SK-N-SH treated with all-trans-retinoic acid at 6 μM for 48 hours (cell line): ENCODE results near the gene ZKSCAN1.
"Not testable (repeated sequence)": the region's sequence is repeated elsewhere in the genome, so short reads cannot be mapped to it uniquely, and the experiment has no call there.

Experiments used
- ATAC-seq: fragments of 200-7000 bp; cut with Tn5 transposase; 3 replicates; pipeline ENCODE4 v1.9.1; 2020; ENCODE audit warnings: mild to moderate bottlenecking, moderate library complexity
- BACH2 ChIP-seq: fragments of 250-450 bp; sonication (Bioruptor Pico); IDR thresholded peaks from 2 replicates; pipeline ENCODE4 v1.9.0; 2021; ENCODE audit warnings: mild to moderate bottlenecking, borderline replicate concordance
- CSDC2 ChIP-seq: fragments of 250-450 bp; sonication (Bioruptor Pico); IDR thresholded peaks from 2 replicates; pipeline ENCODE4 v1.5.0; 2020; ENCODE audit warnings: mild to moderate bottlenecking, moderate library complexity
- CSRNP3 ChIP-seq: fragments of 250-450 bp; sonication (Bioruptor Pico); IDR thresholded peaks from 2 replicates; pipeline ENCODE4 v1.5.1; 2021; ENCODE audit warnings: mild to moderate bottlenecking, moderate library complexity
- ESRRG ChIP-seq: fragments of 250-450 bp; sonication (Bioruptor Pico); IDR thresholded peaks from 2 replicates; pipeline ENCODE4 v1.6.1; 2021; ENCODE audit warnings: mild to moderate bottlenecking
- GLIS3 ChIP-seq: fragments of 250-450 bp; sonication (Bioruptor Pico); IDR thresholded peaks from 2 replicates; pipeline ENCODE4 v1.5.0; 2020; ENCODE audit warnings: mild to moderate bottlenecking, moderate library complexity
- OSR1 ChIP-seq: fragments of 250-450 bp; sonication (Bioruptor Pico); IDR thresholded peaks from 2 replicates; pipeline ENCODE4 v1.8.0; 2022; ENCODE audit warnings: moderate library complexity, mild to moderate bottlenecking, inconsistent platforms
- RARB ChIP-seq: fragments of 250-450 bp; sonication (Bioruptor Pico); IDR thresholded peaks from 2 replicates; pipeline ENCODE4 v1.8.0; 2021; ENCODE audit warnings: mild to moderate bottlenecking, moderate library complexity
- SNAI2 ChIP-seq: fragments of 250-450 bp; sonication (Bioruptor Pico); IDR thresholded peaks from 2 replicates; pipeline ENCODE4 v1.5.0; 2020; ENCODE audit warnings: mild to moderate bottlenecking, moderate library complexity
- ZFP3 ChIP-seq: fragments of 250-450 bp; sonication (Bioruptor Pico); IDR thresholded peaks from 2 replicates; pipeline ENCODE4 v1.5.0; 2020; ENCODE audit warnings: mild to moderate bottlenecking, moderate library complexity
- ZNF565 ChIP-seq: fragments of 450-650 bp; formaldehyde crosslinking; conservative IDR thresholded peaks from 2 replicates; pipeline ENCODE4 v1.5.0; 2020; ENCODE audit warnings: low read depth, mild to moderate bottlenecking, moderate library complexity
- ZNF8 ChIP-seq: fragments of 450-650 bp; formaldehyde crosslinking; IDR thresholded peaks from 2 replicates; pipeline ENCODE4 v1.5.0; 2020; ENCODE audit warnings: mild to moderate bottlenecking, moderate library complexity
- TF ChIP-seq, protein P1 (sequence below): fragments of 250-450 bp; sonication (Bioruptor Pico); IDR thresholded peaks from 2 replicates; pipeline ENCODE4 v1.8.0; 2020; ENCODE audit warnings: mild to moderate bottlenecking, moderate library complexity, borderline replicate concordance
- TF ChIP-seq, protein P2 (sequence below): fragments of 250-450 bp; sonication (Bioruptor Pico); IDR thresholded peaks from 2 replicates; pipeline ENCODE4 v1.5.0; 2020; ENCODE audit warnings: mild to moderate bottlenecking, moderate library complexity

ZKSCAN1 gene

GRCh38 chr7:100015232-100016214 is at the start of gene ZKSCAN1:
Gene ZKSCAN1, plus strand, starts transcription at chr7:100015596. Its CDS starts 7,911 bp downstream, at chr7:100023507.
- TF ChIP-seq CSRNP3 (CRISPR knock-in tag) (0 out of 2 replicates have a peak, but pooled peaks have one; percentile 41), ZNF565 (peak; percentile 69; the same call in 1 of the 2 replicates), ZNF8 (CRISPR knock-in tag) (no peak)
- TF ChIP-seq, protein P1, sequence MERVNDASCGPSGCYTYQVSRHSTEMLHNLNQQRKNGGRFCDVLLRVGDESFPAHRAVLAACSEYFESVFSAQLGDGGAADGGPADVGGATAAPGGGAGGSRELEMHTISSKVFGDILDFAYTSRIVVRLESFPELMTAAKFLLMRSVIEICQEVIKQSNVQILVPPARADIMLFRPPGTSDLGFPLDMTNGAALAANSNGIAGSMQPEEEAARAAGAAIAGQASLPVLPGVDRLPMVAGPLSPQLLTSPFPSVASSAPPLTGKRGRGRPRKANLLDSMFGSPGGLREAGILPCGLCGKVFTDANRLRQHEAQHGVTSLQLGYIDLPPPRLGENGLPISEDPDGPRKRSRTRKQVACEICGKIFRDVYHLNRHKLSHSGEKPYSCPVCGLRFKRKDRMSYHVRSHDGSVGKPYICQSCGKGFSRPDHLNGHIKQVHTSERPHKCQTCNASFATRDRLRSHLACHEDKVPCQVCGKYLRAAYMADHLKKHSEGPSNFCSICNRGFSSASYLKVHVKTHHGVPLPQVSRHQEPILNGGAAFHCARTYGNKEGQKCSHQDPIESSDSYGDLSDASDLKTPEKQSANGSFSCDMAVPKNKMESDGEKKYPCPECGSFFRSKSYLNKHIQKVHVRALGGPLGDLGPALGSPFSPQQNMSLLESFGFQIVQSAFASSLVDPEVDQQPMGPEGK (CRISPR knock-in tag): peak; percentile 86; the same call in 1 of the 2 replicates
- ATAC-seq: peak; percentile 98

GRCh38 chr7:99969298-99969697 is 46.1 kb upstream of the ZKSCAN1 start:
- TF ChIP-seq GLIS3 (CRISPR knock-in tag) (no peak), CSDC2 (no peak), OSR1 (no peak), ZFP3 (CRISPR knock-in tag) (no peak), ESRRG (CRISPR knock-in tag) (no peak), ZNF565 (no peak), BACH2 (CRISPR knock-in tag) (no peak), RARB (CRISPR knock-in tag) (no peak)
- TF ChIP-seq, protein P2, sequence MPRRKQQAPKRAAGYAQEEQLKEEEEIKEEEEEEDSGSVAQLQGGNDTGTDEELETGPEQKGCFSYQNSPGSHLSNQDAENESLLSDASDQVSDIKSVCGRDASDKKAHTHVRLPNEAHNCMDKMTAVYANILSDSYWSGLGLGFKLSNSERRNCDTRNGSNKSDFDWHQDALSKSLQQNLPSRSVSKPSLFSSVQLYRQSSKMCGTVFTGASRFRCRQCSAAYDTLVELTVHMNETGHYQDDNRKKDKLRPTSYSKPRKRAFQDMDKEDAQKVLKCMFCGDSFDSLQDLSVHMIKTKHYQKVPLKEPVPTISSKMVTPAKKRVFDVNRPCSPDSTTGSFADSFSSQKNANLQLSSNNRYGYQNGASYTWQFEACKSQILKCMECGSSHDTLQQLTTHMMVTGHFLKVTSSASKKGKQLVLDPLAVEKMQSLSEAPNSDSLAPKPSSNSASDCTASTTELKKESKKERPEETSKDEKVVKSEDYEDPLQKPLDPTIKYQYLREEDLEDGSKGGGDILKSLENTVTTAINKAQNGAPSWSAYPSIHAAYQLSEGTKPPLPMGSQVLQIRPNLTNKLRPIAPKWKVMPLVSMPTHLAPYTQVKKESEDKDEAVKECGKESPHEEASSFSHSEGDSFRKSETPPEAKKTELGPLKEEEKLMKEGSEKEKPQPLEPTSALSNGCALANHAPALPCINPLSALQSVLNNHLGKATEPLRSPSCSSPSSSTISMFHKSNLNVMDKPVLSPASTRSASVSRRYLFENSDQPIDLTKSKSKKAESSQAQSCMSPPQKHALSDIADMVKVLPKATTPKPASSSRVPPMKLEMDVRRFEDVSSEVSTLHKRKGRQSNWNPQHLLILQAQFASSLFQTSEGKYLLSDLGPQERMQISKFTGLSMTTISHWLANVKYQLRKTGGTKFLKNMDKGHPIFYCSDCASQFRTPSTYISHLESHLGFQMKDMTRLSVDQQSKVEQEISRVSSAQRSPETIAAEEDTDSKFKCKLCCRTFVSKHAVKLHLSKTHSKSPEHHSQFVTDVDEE (CRISPR knock-in tag): no peak
- TF ChIP-seq, protein P1 (CRISPR knock-in tag): no peak
- no peak for ATAC-seq

GRCh38 chr7:99969813-99970212 is 45.6 kb upstream of the ZKSCAN1 start:
- ATAC-seq: not testable (repeated sequence)

DNA sequence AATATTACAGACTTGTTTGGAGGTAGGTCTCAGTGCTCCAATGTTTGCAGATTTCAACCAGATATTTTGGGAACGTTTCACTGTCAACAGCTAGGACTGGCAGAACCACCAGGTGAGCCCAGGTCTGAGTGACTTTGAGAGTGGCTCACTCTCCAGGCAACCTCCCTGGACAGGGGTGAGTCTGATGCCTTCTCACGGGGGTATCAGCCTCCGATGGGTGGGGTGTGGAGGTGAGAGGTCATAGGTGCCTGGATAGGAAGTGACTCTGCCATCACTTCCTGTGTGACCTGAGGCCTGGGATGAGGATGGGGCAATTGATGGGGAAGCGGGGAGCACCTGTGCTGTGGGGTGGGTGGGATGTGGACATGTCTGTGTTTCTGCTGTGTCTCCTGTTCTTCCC is 44.2 kb upstream of the ZKSCAN1 start:
- TF ChIP-seq SNAI2 (CRISPR knock-in tag): no peak
- TF ChIP-seq OSR1: no peak
- no peak for ATAC-seq

GRCh38 chr7:99973817-99974216 is 41.6 kb upstream of the ZKSCAN1 start:
- ATAC-seq: not testable (repeated sequence)

DNA sequence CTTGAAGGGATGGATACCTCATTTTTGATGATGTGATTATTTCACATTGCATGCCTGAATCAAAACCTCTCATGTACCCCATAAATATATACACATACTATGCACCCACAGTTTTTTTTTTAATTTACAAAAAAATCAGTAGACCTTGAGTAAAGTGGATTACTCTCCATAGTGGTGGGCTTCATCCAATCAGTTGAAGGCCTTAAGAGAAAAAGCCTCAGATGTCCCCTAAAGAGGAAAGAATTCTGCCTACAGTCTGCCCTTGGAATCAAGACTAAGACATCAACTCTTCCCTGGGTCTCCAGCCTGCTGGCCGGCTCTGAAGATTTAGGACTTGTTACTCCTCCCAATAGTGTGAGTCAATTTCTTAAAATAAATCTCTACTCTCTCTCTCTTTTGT is 40.7 kb upstream of the ZKSCAN1 start:
- no peak for ATAC-seq
- TF ChIP-seq GLIS3 (CRISPR knock-in tag) (no peak), BACH2 (CRISPR knock-in tag) (no peak), ESRRG (CRISPR knock-in tag) (no peak)
